SK-N-MC (cell line): ENCODE data around the gene SCN8A.

Experiments used
- EZH2 ChIP-seq: fragments of 200-600 bp; sonication (generic); IDR thresholded peaks from one replicate; pipeline ENCODE4 v1.6.1; 2017; ENCODE audit warnings: antibody characterized with exemption
- POLR2AphosphoS5 ChIP-seq: IDR thresholded peaks from 2 replicates; pipeline ENCODE4 v1.6.1; 2012; ENCODE audit warnings: mild to moderate bottlenecking, low read depth, low read length, borderline replicate concordance

DNA sequence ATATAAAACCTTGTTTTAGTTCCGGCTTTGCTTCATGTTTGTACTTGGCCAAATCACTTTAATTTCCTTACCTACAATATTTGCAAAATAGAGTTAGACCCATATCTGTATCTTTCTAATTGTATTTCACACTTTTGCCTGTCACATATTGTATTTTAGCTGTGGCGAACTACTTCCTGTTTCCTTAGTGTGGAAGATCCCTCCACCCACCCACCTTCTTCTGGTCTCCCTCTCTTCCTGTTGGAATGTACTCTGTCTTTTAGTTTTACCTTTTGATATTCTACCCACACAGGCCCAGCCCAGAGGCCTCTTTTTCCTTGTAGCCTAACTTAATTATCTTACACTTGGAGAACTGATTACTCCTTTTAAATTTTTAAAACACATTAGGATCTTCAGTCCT is 78.2 kb downstream of the SCN8A start:
- TF ChIP-seq POLR2AphosphoS5, result no peak
- no peak for TF ChIP-seq EZH2
